Measurements from ENCODE around the gene SPPL2C. TPM values are rescaled to one million over a fixed set of nuclear protein-coding genes. Genes with fewer than 3 reads are reported as not detected.

The SPPL2C gene
- total RNA-seq, 1 experiment from 2014 or later: not detected

GRCh38 chr17:45838751-45839295, 5.9 kb upstream of the SPPL2C start (continued):
- TF ChIP-seq, protein P1, sequence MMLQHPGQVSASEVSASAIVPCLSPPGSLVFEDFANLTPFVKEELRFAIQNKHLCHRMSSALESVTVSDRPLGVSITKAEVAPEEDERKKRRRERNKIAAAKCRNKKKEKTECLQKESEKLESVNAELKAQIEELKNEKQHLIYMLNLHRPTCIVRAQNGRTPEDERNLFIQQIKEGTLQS (CRISPR knock-in tag; conservative IDR thresholded peaks at IDR 0.05): no peak
- TF ChIP-seq, protein P2, sequence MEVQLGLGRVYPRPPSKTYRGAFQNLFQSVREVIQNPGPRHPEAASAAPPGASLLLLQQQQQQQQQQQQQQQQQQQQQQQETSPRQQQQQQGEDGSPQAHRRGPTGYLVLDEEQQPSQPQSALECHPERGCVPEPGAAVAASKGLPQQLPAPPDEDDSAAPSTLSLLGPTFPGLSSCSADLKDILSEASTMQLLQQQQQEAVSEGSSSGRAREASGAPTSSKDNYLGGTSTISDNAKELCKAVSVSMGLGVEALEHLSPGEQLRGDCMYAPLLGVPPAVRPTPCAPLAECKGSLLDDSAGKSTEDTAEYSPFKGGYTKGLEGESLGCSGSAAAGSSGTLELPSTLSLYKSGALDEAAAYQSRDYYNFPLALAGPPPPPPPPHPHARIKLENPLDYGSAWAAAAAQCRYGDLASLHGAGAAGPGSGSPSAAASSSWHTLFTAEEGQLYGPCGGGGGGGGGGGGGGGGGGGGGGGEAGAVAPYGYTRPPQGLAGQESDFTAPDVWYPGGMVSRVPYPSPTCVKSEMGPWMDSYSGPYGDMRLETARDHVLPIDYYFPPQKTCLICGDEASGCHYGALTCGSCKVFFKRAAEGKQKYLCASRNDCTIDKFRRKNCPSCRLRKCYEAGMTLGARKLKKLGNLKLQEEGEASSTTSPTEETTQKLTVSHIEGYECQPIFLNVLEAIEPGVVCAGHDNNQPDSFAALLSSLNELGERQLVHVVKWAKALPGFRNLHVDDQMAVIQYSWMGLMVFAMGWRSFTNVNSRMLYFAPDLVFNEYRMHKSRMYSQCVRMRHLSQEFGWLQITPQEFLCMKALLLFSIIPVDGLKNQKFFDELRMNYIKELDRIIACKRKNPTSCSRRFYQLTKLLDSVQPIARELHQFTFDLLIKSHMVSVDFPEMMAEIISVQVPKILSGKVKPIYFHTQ (CRISPR knock-in tag; IDR thresholded peaks at IDR 0.05): no peak
- TF ChIP-seq, protein P3, sequence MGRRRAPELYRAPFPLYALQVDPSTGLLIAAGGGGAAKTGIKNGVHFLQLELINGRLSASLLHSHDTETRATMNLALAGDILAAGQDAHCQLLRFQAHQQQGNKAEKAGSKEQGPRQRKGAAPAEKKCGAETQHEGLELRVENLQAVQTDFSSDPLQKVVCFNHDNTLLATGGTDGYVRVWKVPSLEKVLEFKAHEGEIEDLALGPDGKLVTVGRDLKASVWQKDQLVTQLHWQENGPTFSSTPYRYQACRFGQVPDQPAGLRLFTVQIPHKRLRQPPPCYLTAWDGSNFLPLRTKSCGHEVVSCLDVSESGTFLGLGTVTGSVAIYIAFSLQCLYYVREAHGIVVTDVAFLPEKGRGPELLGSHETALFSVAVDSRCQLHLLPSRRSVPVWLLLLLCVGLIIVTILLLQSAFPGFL (CRISPR knock-in tag; IDR thresholded peaks at IDR 0.05; ENCODE audit: borderline replicate concordance): no peak
- TF ChIP-seq TEAD1 (CRISPR knock-in tag; IDR thresholded peaks at IDR 0.05): no peak

- TF ChIP-seq, protein P4, sequence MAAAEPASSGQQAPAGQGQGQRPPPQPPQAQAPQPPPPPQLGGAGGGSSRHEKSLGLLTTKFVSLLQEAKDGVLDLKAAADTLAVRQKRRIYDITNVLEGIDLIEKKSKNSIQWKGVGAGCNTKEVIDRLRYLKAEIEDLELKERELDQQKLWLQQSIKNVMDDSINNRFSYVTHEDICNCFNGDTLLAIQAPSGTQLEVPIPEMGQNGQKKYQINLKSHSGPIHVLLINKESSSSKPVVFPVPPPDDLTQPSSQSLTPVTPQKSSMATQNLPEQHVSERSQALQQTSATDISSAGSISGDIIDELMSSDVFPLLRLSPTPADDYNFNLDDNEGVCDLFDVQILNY (CRISPR knock-in tag; IDR thresholded peaks at IDR 0.05): no peak
- TF ChIP-seq JUN (CRISPR knock-in tag; IDR thresholded peaks at IDR 0.05): no peak
- Mint-ChIP-seq H3K9me3 (no peaks in the 10 kb centered on the region), H3K27me3 (ENCODE audit: low read depth) (no peaks in the 10 kb centered on the region; the same call in 1 of the 2 replicates), H3K4me3 (no peak overlapping the region), H3K36me3 (no peaks in the 10 kb centered on the region), H3K4me1 (0 out of 2 replicates have a peak, but pooled peaks cover 5% of the 10 kb centered on the region), H3K27ac (no peak overlapping the region)
- ChIA-PET POLR2A (no interaction called here), CTCF (interaction anchor here (1.0 to 1.4 kb wide), 4 partner anchors 26 to 199 kb away, joined by 3 to 6 read pairs (median 4); no protein-coding TSS in a partner anchor)
- ATAC-seq (no peak), DNase-seq (ENCODE audit: low spot score) (no peak)
Observed at GRCh38 chr17:45839442-45839841, 5.2 kb upstream of the SPPL2C start.

DNA sequence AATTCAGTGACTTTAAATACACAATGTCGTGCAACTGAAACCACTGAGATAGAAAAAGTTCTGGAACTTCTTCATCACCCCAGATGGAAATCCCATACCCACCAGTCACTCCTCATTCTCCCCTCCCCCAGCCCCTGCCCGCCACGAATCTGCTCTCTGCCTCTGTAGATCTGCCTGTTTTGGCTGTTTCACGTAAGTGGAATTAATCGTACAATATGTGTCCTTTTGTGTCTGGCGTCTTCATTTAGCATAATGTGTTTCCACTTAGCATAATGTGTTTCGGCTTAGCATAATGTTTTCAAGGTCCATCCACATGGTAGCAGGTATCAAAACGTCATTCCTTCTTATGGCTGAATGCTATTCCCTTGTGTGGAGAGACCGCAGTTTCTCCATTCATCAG, 3.5 kb upstream of the SPPL2C start:
- Mint-ChIP-seq H3K27me3 (ENCODE audit: low read depth) (no peaks in the 10 kb centered on the region; the same call in 1 of the 2 replicates), H3K4me1 (0 out of 2 replicates have a peak, but pooled peaks cover 5% of the 10 kb centered on the region), H3K4me3 (no peak overlapping the region), H3K9me3 (no peaks in the 10 kb centered on the region), H3K36me3 (no peaks in the 10 kb centered on the region), H3K27ac (no peak overlapping the region)
- ATAC-seq (no peak), DNase-seq (ENCODE audit: low spot score) (no peak)
- CTCF ChIA-PET: interaction anchor here (1.0 to 2.0 kb wide), 3 partner anchors 9 to 193 kb away, joined by 4 to 11 read pairs (median 4); no protein-coding TSS in a partner anchor
- POLR2A ChIA-PET: no interaction called here
- no peak for TF ChIP-seq EMX1 (CRISPR knock-in tag; IDR thresholded peaks at IDR 0.05)
- no peak for TF ChIP-seq ATF6 (CRISPR knock-in tag; IDR thresholded peaks at IDR 0.05)
- TF ChIP-seq JUN (CRISPR knock-in tag; IDR thresholded peaks at IDR 0.05): no peak
- TF ChIP-seq FOXP4 (CRISPR knock-in tag; IDR thresholded peaks at IDR 0.05): no peak
- TF ChIP-seq ZNF396 (CRISPR knock-in tag; IDR thresholded peaks at IDR 0.05; ENCODE audit: borderline replicate concordance): no peak
- no peak for TF ChIP-seq ZNF263 (CRISPR knock-in tag; IDR thresholded peaks at IDR 0.05; ENCODE audit: low read depth)
- TF ChIP-seq AFF4 (CRISPR knock-in tag; IDR thresholded peaks at IDR 0.05; ENCODE audit: borderline replicate concordance): no peak
- TF ChIP-seq RORB (CRISPR knock-in tag; IDR thresholded peaks at IDR 0.05): no peak
- TF ChIP-seq, protein P1 (CRISPR knock-in tag; conservative IDR thresholded peaks at IDR 0.05): no peak
- no peak for TF ChIP-seq ESRRA (CRISPR knock-in tag; IDR thresholded peaks at IDR 0.05; ENCODE audit: borderline replicate concordance)
- TF ChIP-seq ZNF425 (CRISPR knock-in tag; conservative IDR thresholded peaks at IDR 0.05): no peak
